PFSK-1 (cell line): ENCODE data around the gene CTDSP2.

Experiments used
- FOXP2 ChIP-seq: optimal IDR thresholded peaks from 2 replicates; pipeline ENCODE3; 2011; ENCODE audit warnings: borderline replicate concordance, control low read depth, inconsistent platforms; ENCODE audit not compliant: insufficient read depth; ENCODE audit errors: extremely low read length, extremely low read depth
- POLR2AphosphoS5 ChIP-seq: IDR thresholded peaks from 2 replicates; pipeline ENCODE4 v1.6.1; 2012; ENCODE audit warnings: low read depth, mild to moderate bottlenecking, control low read depth, low read length, moderate library complexity
- REST ChIP-seq, 2 experiments: IDR thresholded peaks; 2 replicates each; pipeline versions ENCODE4 v1.6.1 to v1.8.0; 2011 to 2012; ENCODE audit warnings: low read depth in 2 of 2, low read length in 2 of 2, control low read depth in 1 of 2, inconsistent platforms in 1 of 2, mild to moderate bottlenecking in 1 of 2, moderate library complexity in 1 of 2; ENCODE audit not compliant: insufficient read depth in 1 of 2
- SIN3A ChIP-seq: IDR thresholded peaks from 2 replicates; pipeline ENCODE4 v1.6.1; 2012; ENCODE audit warnings: mild to moderate bottlenecking, low read length, moderate library complexity, borderline replicate concordance; ENCODE audit not compliant: insufficient read depth
- TAF1 ChIP-seq: IDR thresholded peaks from 2 replicates; pipeline ENCODE4 v1.6.1; 2012; ENCODE audit warnings: low read length, control low read depth, borderline replicate concordance; ENCODE audit not compliant: insufficient read depth

Gene CTDSP2

GRCh38 chr12:57877876-57878275 lies 31.3 kb upstream of the CTDSP2 start:
- TF ChIP-seq SIN3A, result no peak
- TF ChIP-seq REST (IDR thresholded peaks at IDR 0.05; ENCODE audit: insufficient read depth in 1 of 2, low read depth in 2 of 2, low read length in 2 of 2), result no peak
- TF ChIP-seq FOXP2, result no peak
- TF ChIP-seq POLR2AphosphoS5, result no peak
- no peak for TF ChIP-seq TAF1

- TF ChIP-seq REST (IDR thresholded peaks at IDR 0.05; ENCODE audit: insufficient read depth in 1 of 2, low read depth in 2 of 2, low read length in 2 of 2) (no peak), SIN3A (no peak), FOXP2 (no peak), POLR2AphosphoS5 (no peak), TAF1 (no peak)
Observed at GRCh38 chr12:57875753-57876547, 29.4 kb upstream of the CTDSP2 start.

GRCh38 chr12:57874166-57875108 lies 27.9 kb upstream of the CTDSP2 start:
- TF ChIP-seq FOXP2, result no peak
- no peak for TF ChIP-seq SIN3A
- no peak; a peak in 1 of 4 replicates for TF ChIP-seq REST (IDR thresholded peaks at IDR 0.05; ENCODE audit: insufficient read depth in 1 of 2, low read depth in 2 of 2, low read length in 2 of 2)
- no peak for TF ChIP-seq TAF1
- no peak for TF ChIP-seq POLR2AphosphoS5

GRCh38 chr12:57872362-57872761 lies 25.8 kb upstream of the CTDSP2 start:
- TF ChIP-seq FOXP2 (no peak), REST (IDR thresholded peaks at IDR 0.05; ENCODE audit: insufficient read depth in 1 of 2, low read depth in 2 of 2, low read length in 2 of 2) (no peak), TAF1 (no peak), POLR2AphosphoS5 (no peak), SIN3A (no peak)
